Activated T-cell treated with anti-CD3 and anti-CD28 coated beads for 4 hours (primary cell): ENCODE results near the gene BTN2A1.
A peak's percentile ranks its signal among the peaks of the same experiment; 100 is the strongest.
"Not testable (repeated sequence)": the region's sequence is repeated elsewhere in the genome, so short reads cannot be mapped to it uniquely, and the experiment has no call there.

ENCODE experiments used
- DNase-seq: peaks from one replicate; pipeline ENCODE4 v3.0.0-alpha.2; 2020

The BTN2A1 gene

DNA sequence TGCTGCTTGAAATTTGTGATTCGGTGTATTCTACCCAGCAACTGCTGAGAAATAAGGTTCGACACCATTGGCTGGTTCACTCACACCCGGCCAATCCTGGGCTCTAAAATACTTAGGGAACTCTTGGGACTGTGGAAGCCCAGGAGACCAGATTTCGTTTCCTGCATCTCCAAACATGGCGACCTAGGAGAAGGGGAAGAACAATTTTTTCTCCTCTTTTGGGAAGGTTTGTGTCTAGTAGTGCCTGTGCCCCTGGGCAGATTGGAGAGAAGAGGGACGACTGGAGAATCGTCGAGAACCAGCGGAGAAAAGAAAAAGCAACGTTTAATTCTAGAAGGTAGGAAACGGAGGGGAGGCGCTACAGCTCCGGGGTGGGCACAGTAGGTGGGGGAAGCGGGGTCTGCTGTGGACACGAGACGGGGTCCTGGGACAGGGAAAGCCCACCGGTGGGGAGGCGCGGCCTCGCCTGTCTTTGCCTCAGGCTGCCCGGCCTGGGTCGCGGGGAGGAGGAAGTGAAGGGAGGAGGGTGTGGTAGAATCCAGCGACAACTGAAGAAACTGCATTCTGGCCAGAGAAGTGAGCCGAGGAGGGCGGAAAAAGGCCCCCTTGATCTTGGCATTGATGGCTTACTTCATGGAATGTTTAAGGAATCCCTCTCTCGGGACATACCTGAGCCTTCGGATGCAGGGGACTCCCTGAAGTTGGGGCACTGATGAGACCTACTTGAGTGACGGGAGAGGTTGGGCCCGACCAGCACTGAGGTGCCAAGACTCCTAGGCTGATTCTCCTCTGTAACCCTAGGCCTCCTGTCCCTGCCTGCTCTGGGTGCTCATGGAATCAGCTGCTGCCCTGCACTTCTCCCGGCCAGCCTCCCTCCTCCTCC lies at the start of gene BTN2A1:
TSS of gene BTN2A1 (plus strand) at position 150 of the 883 bp plus-strand sequence. CDS start at position 832, 682 bp downstream.
- DNase-seq: peak; percentile 57

DNA sequence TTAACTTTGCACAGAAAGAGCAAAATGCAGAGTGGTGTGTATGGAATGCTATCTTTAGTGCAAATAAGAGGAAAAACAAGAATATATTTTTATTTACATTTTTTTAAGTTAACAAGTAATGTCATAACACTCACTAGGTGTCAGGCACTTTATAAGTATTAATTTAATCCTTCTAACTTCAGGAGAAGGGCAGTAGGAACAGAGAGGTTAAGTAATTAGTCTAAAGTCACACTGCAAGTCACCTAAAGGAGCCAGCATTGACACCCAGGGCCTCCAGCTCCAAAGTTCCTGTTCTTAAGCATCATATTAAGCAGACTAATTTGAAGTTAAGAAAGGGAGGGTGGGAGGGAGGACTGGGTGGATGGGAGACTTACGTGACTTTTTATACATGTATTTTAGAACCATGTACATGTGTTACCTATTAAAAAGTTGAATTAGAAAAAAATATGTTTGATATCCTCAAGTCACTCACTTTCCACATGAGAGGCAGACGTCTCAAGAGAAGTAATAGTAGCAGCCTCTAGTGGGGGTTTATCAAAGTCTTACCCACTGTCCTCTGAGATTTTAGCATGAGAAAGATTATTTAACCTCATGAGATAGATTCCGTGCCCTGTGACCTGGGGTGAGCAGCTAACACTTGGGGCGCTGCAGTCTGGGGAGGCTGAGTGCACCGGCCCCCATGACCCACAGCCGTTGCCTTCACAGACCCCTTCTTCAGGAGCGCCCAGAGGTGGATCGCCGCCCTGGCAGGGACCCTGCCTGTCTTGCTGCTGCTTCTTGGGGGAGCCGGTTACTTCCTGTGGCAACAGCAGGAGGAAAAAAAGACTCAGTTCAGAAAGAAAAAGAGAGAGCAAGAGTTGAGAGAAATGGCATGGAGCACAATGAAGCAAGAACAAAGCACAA lies 48.7 kb upstream of the BTN2A1 start:
- no peak for DNase-seq

DNA sequence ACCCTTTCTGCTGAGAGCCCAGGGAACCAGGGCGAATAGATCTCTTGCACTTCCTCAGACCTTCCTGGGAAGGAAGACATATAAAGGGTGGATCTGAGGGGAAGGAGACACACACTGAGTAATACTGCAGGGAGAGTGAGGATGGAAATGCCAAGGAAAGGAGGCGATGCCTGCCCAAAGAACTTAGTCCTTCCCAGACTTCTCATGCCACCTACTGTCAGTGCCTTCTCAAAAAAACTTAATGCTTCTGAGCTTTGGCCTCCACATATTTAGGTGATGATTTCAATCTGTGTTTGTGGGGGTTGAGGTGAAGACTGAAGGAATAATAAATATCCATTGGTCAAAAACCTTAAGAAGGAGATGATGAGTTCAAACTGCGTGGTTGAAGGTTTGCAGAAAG lies 46.0 kb upstream of the BTN2A1 start:
- DNase-seq: no peak

DNA sequence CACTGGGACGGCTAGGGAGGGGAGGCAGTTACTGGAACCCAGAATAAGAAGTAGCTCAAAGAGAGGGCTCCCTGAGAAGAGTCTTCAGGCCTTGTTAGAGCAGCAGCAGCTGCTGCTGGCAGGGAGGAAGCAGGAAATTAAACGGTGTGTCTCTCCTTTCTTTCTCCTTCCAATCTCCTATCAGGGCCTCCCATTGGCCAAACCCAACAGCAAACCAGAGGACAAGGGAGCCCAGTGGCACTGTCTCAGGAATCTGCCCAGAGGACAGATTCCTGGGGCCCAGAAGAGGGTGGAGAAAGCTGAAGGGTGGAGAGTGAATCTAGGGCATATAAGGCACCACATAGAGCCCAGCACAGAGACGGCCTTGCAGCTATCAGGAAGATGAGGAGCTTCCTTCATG lies 45.5 kb upstream of the BTN2A1 start:
- no peak for DNase-seq

DNA sequence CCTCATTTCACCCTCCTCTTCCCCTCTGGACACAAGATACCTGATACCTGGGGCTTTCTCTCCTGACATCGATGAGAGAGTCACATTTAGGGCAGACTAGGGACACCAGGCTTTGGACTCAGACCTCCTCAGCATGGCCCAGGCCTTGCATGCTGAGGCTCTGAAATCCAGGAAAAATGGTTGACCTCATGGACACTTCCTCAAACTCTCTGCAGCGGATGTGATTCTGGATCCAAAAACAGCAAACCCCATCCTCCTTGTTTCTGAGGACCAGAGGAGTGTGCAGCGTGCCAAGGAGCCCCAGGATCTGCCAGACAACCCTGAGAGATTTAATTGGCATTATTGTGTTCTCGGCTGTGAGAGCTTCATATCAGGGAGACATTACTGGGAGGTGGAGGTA lies 44.8 kb upstream of the BTN2A1 start:
- DNase-seq: no peak

DNA sequence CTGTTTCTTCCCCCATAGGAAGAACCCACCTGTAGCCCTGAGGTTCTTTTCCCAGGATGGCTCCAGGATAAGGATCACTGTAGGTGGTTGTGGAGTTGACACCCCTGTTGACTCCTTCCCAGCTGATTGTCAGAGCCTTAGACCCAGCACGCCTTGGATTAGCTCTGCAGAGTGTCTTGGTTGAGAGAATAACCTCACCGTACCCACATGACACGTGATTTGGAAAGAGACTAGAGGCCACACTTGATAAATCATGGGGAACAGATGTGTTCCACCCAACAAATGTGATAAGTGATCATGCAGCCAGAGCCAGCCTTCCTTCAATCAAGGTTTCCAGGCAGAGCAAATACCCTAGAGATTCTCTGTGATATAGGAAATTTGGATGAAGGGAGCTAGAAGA lies 43.5 kb upstream of the BTN2A1 start:
- DNase-seq: no peak

DNA sequence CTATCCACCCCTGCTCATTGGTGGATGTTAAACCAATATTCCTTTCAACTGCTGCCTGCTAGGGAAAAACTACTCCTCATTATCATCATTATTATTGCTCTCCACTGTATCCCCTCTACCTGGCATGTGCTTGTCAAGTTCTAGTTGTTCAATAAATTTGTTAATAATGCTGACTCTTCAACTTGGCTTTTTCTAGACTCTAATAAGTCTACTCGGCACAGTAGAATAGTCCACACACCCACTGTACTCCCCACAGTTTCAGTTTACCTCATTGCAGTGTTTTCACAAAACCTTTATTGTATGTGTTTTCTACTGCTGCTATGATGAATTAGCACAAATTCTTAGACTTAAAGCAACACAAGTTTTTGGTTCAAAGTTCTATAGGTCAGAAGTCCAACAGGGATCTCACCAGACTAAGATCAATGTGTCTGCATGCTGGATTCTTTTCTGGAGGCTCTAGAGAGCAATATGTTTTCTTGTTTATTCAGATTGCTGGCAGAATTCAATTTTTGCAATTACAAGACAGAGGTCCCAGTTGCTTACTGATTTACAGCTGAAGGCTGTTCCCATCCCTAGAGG lies 42.6 kb upstream of the BTN2A1 start:
- DNase-seq: no peak

DNA sequence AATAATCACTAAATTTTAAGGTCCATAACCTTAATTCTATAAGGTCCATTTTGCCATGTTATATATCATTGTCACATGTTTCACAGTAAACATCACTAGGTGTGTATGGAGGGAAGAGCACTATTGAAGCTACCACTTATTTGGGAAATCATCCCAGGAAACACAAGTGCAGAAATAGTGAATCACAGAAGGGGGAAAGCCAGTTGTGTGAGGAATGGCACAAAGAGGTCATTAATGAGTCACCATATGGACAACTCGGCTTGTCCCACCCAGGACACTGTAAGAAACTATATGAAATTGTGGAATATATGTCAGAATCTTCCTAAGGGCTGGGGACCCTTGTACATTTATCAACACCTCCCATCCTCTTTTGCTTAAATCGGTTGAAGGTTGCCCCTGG lies 42.0 kb upstream of the BTN2A1 start:
- DNase-seq: no peak

DNA sequence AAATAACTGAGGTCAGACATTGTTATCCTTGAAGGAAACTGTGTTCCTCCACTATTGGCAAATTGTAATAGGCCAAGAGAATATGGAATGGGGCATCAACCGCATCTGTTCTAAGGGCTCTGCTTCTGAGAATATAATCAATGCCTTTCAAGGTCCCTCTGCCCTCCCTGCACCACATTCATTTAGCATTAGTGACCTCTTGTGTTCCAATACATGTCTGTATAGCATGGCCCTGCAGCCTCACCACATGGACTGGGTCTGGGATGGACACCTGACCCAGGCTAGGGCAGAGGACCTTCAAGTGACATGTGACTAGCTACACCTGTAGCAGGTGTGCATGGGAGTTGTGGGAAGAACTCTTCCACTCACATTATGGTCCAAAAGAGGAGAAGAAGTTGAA lies 41.5 kb upstream of the BTN2A1 start:
- no peak for DNase-seq

DNA sequence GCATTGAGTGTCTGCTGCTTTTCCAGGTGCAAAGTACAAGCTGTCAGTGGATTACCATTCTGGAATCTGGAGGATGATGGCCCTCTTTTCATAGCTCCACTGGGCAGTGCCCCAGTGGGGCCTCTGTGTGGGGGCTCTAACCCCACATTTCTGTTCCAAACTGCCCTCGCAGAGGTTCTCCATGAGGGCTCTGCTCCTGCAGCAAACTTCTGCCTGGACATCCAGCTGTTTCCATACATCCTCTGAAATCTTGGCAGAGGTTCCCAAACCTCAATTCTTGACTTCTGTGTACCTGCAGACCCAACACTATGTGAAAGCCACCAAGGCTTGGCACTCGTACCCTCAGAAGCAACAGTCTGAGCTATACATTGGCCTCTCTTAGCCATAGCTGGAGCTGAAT lies 39.7 kb upstream of the BTN2A1 start:
- DNase-seq: not testable (repeated sequence)

DNA sequence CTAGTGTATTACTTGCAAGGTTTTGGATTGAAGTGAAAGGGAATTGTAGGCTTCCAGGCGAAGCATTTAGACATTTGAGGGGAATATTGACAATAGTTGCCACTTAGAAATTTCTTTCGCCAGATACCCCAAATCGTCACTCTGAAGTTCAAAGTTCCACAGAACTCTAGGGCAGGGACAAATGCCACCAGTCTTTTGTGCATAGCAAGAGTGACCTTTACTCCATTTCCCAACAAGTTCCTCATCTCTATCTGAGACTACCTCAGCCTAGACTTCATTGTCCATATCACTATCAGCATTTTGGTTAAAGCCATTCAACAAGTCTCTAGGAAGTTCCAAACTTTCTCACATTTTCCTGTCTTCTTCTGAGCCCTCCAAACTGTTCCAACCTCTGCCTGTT lies 39.0 kb upstream of the BTN2A1 start:
- DNase-seq: not testable (repeated sequence)

DNA sequence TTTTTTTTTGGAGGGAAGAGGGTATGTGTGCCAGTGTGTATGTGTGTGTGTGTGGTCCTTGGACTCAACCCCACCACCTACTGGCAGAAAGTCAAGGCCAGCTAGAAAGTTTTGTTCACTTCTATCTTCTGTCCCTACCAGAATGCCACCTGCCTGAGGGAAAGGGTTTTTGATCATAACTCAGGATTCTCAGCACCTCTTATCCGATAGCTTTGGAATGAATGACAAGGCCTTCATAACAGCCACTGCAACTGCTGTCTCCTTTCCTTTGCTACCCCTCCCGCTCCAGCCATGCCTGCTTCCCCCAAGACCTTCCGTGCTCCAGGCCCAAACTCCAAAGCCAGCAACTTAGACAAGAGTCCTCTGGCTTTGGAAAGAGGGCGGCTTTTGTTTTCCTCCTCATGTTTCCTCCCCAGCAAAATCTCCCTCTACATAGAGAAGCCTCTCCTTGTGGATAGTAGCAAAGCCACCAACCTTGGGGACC lies 37.0 kb upstream of the BTN2A1 start:
- DNase-seq: peak; percentile 7

DNA sequence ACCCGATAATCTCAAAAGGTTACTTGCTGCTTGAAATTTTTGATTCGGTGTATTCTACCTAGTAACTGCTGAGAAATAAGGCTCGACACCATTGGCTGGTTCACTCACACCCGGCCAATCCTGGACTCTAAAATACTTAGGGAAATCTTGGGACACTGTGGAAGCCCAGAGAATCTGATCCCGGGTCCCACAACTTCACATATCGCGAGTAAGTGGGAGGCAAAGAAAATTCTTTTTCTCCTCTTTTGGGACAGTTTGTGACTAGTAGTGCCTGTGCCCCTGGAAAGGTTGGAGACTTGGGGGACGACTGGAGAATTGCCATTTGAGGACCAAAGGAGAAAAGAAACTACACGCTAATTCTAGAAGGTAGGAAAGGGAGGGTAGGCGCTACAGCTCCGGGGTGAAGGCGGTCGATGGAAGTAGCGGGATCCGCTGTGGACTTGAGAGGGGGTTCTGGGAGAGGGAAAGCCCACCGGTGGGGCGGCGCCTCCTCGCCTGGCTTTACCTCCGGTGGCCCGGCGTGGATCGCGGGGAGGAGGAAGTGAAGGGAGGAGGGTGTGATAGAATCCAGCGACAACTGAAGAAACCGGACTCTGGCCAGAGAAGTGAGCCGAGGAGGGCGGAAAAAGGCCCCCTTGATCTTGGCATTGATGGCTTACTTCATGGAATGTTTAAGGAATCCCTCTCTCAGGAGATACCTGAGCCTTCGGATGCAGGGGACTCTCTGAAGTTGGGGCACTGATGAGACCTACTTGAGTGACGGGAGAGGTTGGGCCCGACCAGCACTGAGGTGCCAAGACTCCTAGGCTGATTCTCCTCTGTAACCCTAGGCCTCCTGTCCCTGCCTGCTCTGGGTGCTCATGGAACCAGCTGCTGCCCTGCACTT lies 36.3 kb upstream of the BTN2A1 start:
- DNase-seq: peak; percentile 17

DNA sequence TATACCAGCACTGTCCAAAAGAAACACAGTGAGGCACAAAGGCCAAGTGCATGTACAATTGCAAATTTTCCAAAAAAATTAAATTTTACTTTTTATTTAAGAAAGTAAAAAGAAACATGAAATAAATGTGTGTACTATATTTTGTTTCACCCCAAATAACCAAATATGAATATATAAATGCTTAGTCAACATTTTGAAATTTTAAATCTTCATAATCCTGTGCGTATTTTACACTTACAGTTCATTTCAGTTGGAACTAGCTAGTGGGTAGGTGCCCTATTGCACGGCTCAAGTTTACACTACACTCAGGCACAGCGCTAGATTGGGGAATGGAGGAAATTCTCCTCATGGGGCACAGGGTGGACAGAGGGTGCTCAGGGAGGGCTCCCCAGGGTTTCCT lies 35.4 kb upstream of the BTN2A1 start:
- DNase-seq: no peak

DNA sequence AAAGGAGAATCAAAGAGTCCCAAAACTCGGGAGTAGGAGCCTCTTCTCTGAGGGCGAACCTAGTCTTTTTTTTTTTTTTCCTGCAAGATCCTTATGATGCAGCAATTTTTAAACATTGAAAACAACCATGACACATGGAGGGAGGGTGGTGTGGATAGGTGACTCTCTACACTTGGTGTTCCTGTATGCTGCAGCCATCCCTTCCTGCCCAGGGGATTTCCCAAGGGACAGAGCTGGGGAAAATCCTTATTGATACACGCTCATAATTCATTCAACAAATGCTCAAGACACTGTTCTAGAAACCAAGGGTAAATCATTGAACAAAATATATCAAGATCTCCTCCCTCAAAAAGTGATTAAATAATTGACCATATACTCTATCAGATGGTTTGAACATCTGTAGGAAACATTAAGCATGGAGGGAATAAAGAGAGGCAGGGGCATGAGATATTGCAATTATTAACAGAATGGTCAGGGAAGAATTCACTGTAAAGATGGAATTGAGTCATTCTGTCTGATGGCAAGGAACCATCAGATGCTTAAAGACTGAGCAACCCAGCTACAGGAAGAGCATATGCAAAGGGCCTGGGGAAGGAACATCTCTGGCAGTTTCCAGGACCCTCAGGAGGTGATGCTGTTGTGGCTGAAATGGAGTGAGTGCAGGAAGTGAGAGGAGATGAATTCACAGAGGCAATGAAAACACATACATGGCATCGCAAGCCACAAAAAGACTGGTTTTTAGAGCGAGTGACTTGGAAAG lies 30.9 kb upstream of the BTN2A1 start:
- DNase-seq: no peak

DNA sequence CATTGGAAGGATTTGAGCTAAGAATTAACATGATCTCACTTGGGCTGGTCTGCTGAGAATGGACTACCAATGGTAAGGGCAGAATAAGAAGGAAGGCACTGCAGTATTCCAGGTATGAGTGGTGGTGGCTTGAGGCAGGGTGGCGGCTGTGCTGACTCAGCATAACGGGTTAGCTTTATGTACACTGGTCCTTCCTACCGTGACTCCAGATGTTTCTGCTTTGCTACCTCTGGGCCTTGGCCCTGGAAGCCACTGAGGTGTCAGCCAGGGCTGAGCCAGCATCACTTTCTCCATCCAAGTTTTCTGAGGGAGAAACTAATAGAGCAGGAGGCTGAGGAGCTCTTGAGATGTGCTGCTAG lies 30.3 kb upstream of the BTN2A1 start:
- no peak for DNase-seq

DNA sequence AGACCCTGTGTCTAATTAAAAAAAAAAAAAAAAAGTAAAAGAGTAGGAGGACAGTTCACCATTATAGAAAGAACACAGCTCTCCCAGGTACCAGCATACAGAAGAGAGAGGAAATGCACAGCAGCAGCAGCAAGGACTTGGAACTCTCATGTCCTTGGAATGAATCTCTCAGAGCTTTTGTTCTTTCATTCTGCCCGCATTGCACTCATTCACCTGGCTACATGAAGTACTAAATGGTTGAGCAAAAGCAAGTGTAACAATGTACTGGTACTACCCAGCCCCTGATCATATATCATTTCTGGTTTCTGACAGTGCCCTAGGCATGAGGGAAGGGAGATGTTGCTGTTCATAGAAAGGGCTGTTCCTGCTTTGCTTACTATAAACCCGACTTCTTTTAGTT lies 29.5 kb upstream of the BTN2A1 start:
- DNase-seq: no peak

DNA sequence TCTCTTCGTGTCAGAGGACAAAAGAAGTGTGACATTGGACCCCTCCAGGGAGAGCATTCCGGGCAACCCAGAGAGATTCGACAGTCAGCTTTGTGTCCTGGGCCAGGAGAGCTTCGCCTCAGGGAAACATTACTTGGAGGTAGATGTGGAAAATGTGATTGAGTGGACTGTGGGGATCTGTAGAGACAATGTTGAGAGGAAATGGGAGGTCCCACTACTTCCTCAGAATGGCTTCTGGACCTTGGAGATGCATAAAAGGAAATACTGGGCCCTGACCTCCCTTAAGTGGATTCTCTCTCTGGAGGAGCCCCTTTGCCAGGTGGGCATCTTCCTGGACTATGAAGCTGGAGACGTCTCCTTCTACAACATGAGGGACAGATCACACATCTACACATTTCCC lies 27.0 kb upstream of the BTN2A1 start:
- DNase-seq: no peak

DNA sequence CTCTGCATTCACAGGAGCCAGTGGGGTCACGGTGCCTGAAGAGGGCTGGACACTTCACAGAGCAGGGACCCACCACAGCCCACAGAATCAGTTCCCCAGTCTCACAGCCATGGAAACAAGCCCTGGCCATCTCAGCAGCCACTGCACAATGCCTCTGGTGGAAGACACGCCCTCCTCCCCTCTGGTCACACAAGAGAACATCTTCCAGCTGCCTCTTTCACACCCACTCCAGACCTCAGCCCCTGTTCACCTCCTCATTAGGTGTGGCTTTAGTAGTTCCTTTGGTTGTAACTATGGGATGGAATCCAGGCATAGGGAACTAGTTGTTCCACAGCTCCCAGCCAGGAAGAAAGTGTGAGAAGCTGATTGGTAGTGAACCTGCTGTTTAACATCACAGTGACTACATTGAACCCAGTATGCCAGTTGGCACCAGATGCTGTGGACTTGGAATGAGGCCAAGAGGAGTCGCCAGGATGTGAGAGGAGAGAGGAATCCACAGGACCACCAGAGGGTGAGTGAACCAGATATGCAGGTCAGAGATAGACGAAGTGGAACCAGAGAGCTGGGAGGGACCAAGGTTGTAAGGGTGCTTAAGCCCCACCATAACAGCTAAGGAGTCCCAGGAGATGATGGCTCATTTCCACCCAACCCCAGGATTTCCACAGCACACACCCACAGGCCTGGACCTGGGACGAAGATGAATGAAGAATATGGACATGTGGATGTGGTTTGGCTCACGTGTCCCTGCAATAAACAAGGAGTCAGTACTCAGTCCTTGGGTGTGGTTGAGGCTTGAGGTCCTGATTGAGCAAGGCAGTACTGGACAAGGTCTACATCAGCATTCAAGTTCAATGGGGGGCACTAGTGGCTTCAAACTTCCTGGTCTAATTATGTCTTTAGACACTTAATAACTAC lies 26.2 kb upstream of the BTN2A1 start:
- DNase-seq: no peak

DNA sequence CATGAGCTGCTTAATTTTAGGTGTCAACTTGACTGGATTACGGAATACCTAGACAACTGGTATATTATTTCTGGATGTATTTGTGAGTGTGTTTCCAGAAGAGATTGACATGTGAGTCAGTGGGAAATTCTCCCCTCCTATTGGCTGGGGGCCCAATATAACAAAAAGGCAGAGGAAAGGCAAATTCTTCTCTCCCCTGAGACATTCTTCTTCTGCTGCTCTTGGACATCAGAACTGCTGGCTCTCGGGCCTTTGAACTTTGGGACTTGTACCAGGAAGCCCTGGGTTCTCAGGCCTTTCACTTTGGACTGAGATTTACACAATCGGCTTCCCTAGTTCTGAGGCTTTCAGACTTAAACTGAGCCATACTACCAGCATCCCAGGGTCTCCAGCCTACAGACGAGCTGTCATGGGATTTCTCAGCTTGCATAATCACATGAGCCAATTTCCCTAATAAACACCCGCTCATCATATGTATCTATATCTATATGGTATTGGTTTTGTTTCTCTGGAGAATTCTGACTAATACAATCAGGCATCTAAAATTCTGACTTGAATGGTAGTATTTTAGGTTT lies 25.0 kb upstream of the BTN2A1 start:
- no peak for DNase-seq
